HepG2 (cell line): Measurements from ENCODE around the gene MAPK13. TPM values are rescaled to one million over a fixed set of nuclear protein-coding genes. Genes with fewer than 3 reads are reported as not detected.

Experiments used
- ATF5 ChIP-seq: sonication (generic); formaldehyde crosslinking; IDR thresholded peaks from 2 replicates; pipeline ENCODE4 v1.4.0; 2020; ENCODE audit warnings: mild to moderate bottlenecking, low read depth, missing genetic modification reagents
- CBFB ChIP-seq: sonication (generic); formaldehyde crosslinking; IDR thresholded peaks from 2 replicates; pipeline ENCODE4 v1.4.0; 2020; ENCODE audit warnings: missing genetic modification reagents
- EP300 ChIP-seq, 3 experiments: sonication (generic) in 1 of 3; formaldehyde crosslinking in 1 of 3; IDR thresholded peaks; 2 replicates each; pipeline versions ENCODE4 v1.5.1 to v1.6.1; 2011 to 2020; ENCODE audit warnings: low read depth in 2 of 3, low read length in 2 of 3, borderline replicate concordance in 1 of 3, improper control_type of control experiment in 1 of 3, mild to moderate bottlenecking in 1 of 3, missing genetic modification reagents in 1 of 3, moderate library complexity in 1 of 3
- ETV6 ChIP-seq: sonication (generic); formaldehyde crosslinking; conservative IDR thresholded peaks from 2 replicates; pipeline ENCODE4 v1.4.0; 2020; ENCODE audit warnings: missing genetic modification reagents
- GATAD1 ChIP-seq: IDR thresholded peaks from 2 replicates; pipeline ENCODE4 v1.6.1; 2016; ENCODE audit warnings: missing genetic modification reagents, missing compliant biosample characterization
- HHEX ChIP-seq: IDR thresholded peaks from 2 replicates; pipeline ENCODE4 v1.6.1; 2016; ENCODE audit warnings: control low read depth
- HMGXB3 ChIP-seq: sonication (generic); formaldehyde crosslinking; IDR thresholded peaks from 2 replicates; pipeline ENCODE4 v1.4.0; 2020; ENCODE audit warnings: missing genetic modification reagents, borderline replicate concordance
- HOXA5 ChIP-seq: sonication (generic); formaldehyde crosslinking; IDR thresholded peaks from 2 replicates; pipeline ENCODE4 v1.4.0; 2020; ENCODE audit warnings: missing genetic modification reagents
- TFAP4 ChIP-seq: sonication (generic); IDR thresholded peaks from 2 replicates; pipeline ENCODE4 v1.6.1; 2016; ENCODE audit warnings: low read depth, borderline replicate concordance
- THYN1 ChIP-seq: sonication (generic); formaldehyde crosslinking; IDR thresholded peaks from 2 replicates; pipeline ENCODE4 v1.8.1; 2023; ENCODE audit warnings: low read depth, mild to moderate bottlenecking, moderate library complexity, missing genetic modification reagents, borderline replicate concordance
- ZNF160 ChIP-seq: sonication (generic); formaldehyde crosslinking; IDR thresholded peaks from 2 replicates; pipeline ENCODE4 v1.8.0; 2022; ENCODE audit warnings: mild to moderate bottlenecking, inconsistent platforms, missing genetic modification reagents
- ZNF224 ChIP-seq: sonication (generic); formaldehyde crosslinking; IDR thresholded peaks from 2 replicates; pipeline ENCODE4 v1.5.0; 2020; ENCODE audit warnings: mild to moderate bottlenecking, missing genetic modification reagents
- ZNF331 ChIP-seq: sonication (generic); formaldehyde crosslinking; IDR thresholded peaks from 2 replicates; pipeline ENCODE4 v1.4.0; 2020; ENCODE audit warnings: missing genetic modification reagents
- ZNF543 ChIP-seq: sonication (generic); formaldehyde crosslinking; IDR thresholded peaks from 2 replicates; pipeline ENCODE4 v1.4.0; 2020; ENCODE audit warnings: mild to moderate bottlenecking, missing genetic modification reagents
- ZNF552 ChIP-seq: sonication (generic); formaldehyde crosslinking; IDR thresholded peaks from 2 replicates; pipeline ENCODE4 v1.9.0; 2022; ENCODE audit warnings: missing genetic modification reagents, mild to moderate bottlenecking, borderline replicate concordance
- ZNF672 ChIP-seq: sonication (generic); formaldehyde crosslinking; IDR thresholded peaks from 2 replicates; pipeline ENCODE4 v1.8.1; 2022; ENCODE audit warnings: missing genetic modification reagents
- ZNF709 ChIP-seq: sonication (generic); formaldehyde crosslinking; IDR thresholded peaks from 2 replicates; pipeline ENCODE4 v1.5.0; 2020; ENCODE audit warnings: mild to moderate bottlenecking, missing genetic modification reagents
- ZSCAN12 ChIP-seq: sonication (generic); formaldehyde crosslinking; IDR thresholded peaks from 2 replicates; pipeline ENCODE4 v1.9.0; 2021; ENCODE audit warnings: mild to moderate bottlenecking, missing genetic modification reagents
- polyA plus RNA-seq, 8 experiments: library from polyadenylated mRNA; depleted of rRNA in 3 of 8; stranded (reverse) in 7 of 8; unstranded in 1 of 8; fragments of >200 nt; fragmentation: Illumina TruSeq in 4 of 8; extraction: Trizol in 4 of 8; gene quantifications; 2 replicates each; pipeline versions ENCODE4 v1.2.1 to v1.2.3, GENCODE V29; 2011 to 2016; ENCODE audit warnings: low read depth in 4 of 8, missing spikeins in 1 of 8, mixed read lengths in 1 of 8; ENCODE audit not compliant: insufficient read depth in 1 of 8
- total RNA-seq, 5 experiments: library from RNA; depleted of rRNA; stranded (reverse); fragments of >200 nt; fragmentation: Illumina TruSeq; extraction: Trizol; gene quantifications; 2 replicates each; pipeline ENCODE4 v1.2.3, GENCODE V29; 2016; ENCODE audit warnings: low read depth in 1 of 5
- TF ChIP-seq, protein P1 (sequence below): sonication (generic); formaldehyde crosslinking; IDR thresholded peaks from 2 replicates; pipeline ENCODE4 v1.5.0; 2020; ENCODE audit warnings: missing genetic modification reagents
- TF ChIP-seq, protein P2 (sequence below): sonication (generic); formaldehyde crosslinking; IDR thresholded peaks from 2 replicates; pipeline ENCODE4 v1.8.0; 2022; ENCODE audit warnings: missing genetic modification reagents, mild to moderate bottlenecking, inconsistent platforms, borderline replicate concordance

The MAPK13 gene
- total and polyA plus RNA-seq, 2 of the 13 experiments (the other 11 are each of a cell fraction or from before 2014, with no cell fraction given), result 12.7 to 43.4 TPM

- TF ChIP-seq, protein P1, sequence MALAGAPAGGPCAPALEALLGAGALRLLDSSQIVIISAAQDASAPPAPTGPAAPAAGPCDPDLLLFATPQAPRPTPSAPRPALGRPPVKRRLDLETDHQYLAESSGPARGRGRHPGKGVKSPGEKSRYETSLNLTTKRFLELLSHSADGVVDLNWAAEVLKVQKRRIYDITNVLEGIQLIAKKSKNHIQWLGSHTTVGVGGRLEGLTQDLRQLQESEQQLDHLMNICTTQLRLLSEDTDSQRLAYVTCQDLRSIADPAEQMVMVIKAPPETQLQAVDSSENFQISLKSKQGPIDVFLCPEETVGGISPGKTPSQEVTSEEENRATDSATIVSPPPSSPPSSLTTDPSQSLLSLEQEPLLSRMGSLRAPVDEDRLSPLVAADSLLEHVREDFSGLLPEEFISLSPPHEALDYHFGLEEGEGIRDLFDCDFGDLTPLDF (CRISPR knock-in tag), result no peak
- TF ChIP-seq EP300 (IDR thresholded peaks at IDR 0.05; ENCODE audit: low read depth in 2 of 2, low read length in 2 of 2) (no peak; a peak in 1 of 4 replicates), EP300 (CRISPR knock-in tag; IDR thresholded peaks at IDR 0.05; ENCODE audit: borderline replicate concordance) (no peak; the same call in none of the 2 replicates), CBFB (CRISPR knock-in tag) (peak; percentile 18; the same call in 1 of the 2 replicates), ZNF672 (CRISPR knock-in tag) (no peak), ZNF331 (CRISPR knock-in tag) (0 out of 2 replicates have a peak, but pooled peaks have one; percentile 9), HOXA5 (CRISPR knock-in tag) (0 out of 2 replicates have a peak, but pooled peaks have one; percentile 59), ZNF552 (no peak; the same call in 1 of the 2 replicates), ZNF543 (CRISPR knock-in tag) (peak; percentile 70), ZNF709 (CRISPR knock-in tag) (no peak; the same call in 1 of the 2 replicates), HHEX (CRISPR knock-in tag) (no peak), THYN1 (CRISPR knock-in tag) (peak; percentile 23; the same call in 1 of the 2 replicates), ZNF160 (peak; percentile 18; the same call in 1 of the 2 replicates), ZNF224 (CRISPR knock-in tag) (no peak), ATF5 (CRISPR knock-in tag) (peak; percentile 83), GATAD1 (peak; percentile 2), ZSCAN12 (CRISPR knock-in tag) (no peak), ETV6 (peak; percentile 51; the same call in 1 of the 2 replicates), HMGXB3 (no peak), TFAP4 (no peak; the same call in 1 of the 2 replicates)
- TF ChIP-seq, protein P2, sequence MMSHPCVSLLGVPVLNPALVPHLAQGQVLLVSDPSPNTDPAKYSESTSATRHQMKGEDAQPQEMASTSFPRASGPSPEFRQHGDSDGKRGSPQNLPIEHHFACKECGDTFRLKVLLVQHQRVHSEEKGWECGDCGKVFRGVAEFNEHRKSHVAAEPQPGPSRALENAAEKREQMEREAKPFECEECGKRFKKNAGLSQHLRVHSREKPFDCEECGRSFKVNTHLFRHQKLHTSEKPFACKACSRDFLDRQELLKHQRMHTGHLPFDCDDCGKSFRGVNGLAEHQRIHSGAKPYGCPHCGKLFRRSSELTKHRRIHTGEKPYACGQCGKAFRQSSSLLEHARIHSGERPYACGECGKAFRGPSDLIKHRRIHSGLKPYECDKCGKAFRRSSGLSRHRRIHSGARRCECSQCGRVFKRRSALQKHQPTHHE (CRISPR knock-in tag), result peak; percentile 51; the same call in 1 of the 2 replicates
These were observed 576 bp downstream of the MAPK13 start (continued) for GRCh38 chr6:36130667-36131510.
